ENCODE data around the gene CHAMP1. TPM values are rescaled to one million over a fixed set of nuclear protein-coding genes. Genes with fewer than 3 reads are reported as not detected.

Gene CHAMP1
- total and polyA plus RNA-seq, 2 experiments from 2014 or later: 12.1 to 20.9 TPM

- H3K27me3 ChIP-seq: no peaks in the 10 kb centered on the region
- H3K27ac ChIP-seq: no peak overlapping the region
- peaks cover 22% of the 10 kb centered on the region for H3K36me3 ChIP-seq
- TF ChIP-seq, protein P1, sequence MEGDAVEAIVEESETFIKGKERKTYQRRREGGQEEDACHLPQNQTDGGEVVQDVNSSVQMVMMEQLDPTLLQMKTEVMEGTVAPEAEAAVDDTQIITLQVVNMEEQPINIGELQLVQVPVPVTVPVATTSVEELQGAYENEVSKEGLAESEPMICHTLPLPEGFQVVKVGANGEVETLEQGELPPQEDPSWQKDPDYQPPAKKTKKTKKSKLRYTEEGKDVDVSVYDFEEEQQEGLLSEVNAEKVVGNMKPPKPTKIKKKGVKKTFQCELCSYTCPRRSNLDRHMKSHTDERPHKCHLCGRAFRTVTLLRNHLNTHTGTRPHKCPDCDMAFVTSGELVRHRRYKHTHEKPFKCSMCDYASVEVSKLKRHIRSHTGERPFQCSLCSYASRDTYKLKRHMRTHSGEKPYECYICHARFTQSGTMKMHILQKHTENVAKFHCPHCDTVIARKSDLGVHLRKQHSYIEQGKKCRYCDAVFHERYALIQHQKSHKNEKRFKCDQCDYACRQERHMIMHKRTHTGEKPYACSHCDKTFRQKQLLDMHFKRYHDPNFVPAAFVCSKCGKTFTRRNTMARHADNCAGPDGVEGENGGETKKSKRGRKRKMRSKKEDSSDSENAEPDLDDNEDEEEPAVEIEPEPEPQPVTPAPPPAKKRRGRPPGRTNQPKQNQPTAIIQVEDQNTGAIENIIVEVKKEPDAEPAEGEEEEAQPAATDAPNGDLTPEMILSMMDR (IDR thresholded peaks at IDR 0.05; ENCODE audit: low read depth, low read length): no peak
- H3K4me1 ChIP-seq (ENCODE audit: low read depth): peaks cover 11% of the 10 kb centered on the region
- no peaks in the 10 kb centered on the region for H3K9me3 ChIP-seq (ENCODE audit: low read depth)
- H3K4me3 ChIP-seq: no peak overlapping the region
- no peak for DNase-seq (ENCODE audit: low read depth in 1 of 2, low spot score in 1 of 2)
Observed at GRCh38 chr13:114286808-114287207, 27.5 kb upstream of the CHAMP1 start.

DNA sequence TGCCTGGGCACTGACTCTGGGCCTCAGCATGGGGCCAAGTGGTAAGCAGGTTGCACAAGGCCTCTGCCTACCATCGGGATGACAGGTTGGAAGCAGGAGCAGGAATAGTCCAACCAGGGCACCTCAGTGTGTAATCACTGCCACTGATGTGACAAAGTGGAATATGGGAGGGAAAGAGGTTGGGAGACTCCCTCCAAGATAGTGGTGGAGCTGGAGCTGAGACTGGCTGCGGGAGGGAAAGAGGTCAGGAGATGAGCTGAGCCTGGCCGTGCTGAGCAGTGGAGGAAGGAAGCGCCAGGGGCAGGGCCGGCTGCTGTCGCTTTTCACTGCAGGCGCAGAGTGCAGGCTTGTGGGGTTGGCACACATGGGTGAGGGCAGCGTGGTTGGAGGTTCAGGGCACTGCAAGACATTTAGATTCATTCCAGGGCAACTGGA lies 26.1 kb upstream of the CHAMP1 start:
- Histone ChIP-seq H3K36me3 (peaks cover 31% of the 10 kb centered on the region), H3K4me1 (ENCODE audit: low read depth) (peaks cover 6% of the 10 kb centered on the region), H3K27ac (no peak overlapping the region), H3K9me3 (ENCODE audit: low read depth) (no peaks in the 10 kb centered on the region), H3K4me3 (no peak overlapping the region), H3K27me3 (no peaks in the 10 kb centered on the region)
- no peak for DNase-seq (ENCODE audit: low read depth in 1 of 2, low spot score in 1 of 2)
- TF ChIP-seq, protein P1 (IDR thresholded peaks at IDR 0.05; ENCODE audit: low read depth, low read length): no peak

DNA sequence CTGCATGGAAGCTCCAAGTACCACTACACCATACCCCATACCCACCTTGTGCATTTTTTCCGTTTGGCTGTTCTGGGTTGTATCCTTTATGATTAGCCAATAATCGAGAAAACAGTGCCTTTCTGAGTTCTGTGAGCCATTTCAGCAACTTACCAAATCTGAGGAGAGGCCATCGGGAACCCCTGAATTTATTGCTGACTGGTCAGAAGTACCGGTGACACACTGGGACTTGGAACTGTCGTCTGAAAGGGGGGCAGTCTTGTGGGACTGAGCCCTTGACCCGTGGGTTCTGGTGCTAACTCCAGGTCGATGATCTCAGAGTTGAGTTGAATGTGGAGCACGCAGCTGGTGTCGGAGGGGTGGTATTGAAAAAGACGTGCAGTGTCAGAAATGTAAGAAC lies 17.9 kb upstream of the CHAMP1 start:
- TF ChIP-seq, protein P1 (IDR thresholded peaks at IDR 0.05; ENCODE audit: low read depth, low read length): no peak
- Histone ChIP-seq H3K4me1 (ENCODE audit: low read depth) (no peaks in the 10 kb centered on the region), H3K9me3 (ENCODE audit: low read depth) (no peaks in the 10 kb centered on the region), H3K27me3 (no peaks in the 10 kb centered on the region), H3K36me3 (peaks cover 27% of the 10 kb centered on the region), H3K27ac (no peak overlapping the region), H3K4me3 (no peak overlapping the region)
- DNase-seq (ENCODE audit: low read depth in 1 of 2, low spot score in 1 of 2): no peak

DNA sequence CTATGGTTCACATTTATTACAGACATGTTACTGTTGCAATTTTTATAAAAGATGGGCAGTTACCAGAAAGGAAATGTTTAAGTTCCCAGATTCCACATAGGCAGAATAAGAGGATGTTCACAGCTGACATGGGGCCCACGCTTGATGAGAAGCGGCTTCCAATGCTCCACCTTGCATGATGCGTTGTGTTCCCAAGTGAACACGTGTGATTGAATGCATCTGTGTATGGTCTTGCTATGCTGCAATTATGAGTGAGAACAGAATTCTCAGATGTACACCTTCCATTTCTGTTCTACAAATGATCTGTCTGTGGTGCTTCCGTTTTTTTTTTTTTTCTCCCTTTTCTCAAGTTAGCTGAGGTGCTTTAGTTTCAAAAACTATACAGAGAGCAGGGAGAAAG lies 17.4 kb upstream of the CHAMP1 start:
- TF ChIP-seq, protein P1 (IDR thresholded peaks at IDR 0.05; ENCODE audit: low read depth, low read length): no peak
- Histone ChIP-seq H3K36me3 (peaks cover 24% of the 10 kb centered on the region), H3K4me3 (no peak overlapping the region), H3K4me1 (ENCODE audit: low read depth) (no peaks in the 10 kb centered on the region), H3K9me3 (ENCODE audit: low read depth) (no peaks in the 10 kb centered on the region), H3K27ac (no peak overlapping the region), H3K27me3 (no peaks in the 10 kb centered on the region)
- DNase-seq (ENCODE audit: low read depth in 1 of 2, low spot score in 1 of 2): no peak

- no peak overlapping the region for H3K4me3 ChIP-seq
- DNase-seq (ENCODE audit: low read depth in 1 of 2, low spot score in 1 of 2): no peak
- H3K36me3 ChIP-seq: peaks cover 34% of the 10 kb centered on the region
- no peaks in the 10 kb centered on the region for H3K27me3 ChIP-seq
- no peaks in the 10 kb centered on the region for H3K4me1 ChIP-seq (ENCODE audit: low read depth)
- H3K27ac ChIP-seq: no peak overlapping the region
- TF ChIP-seq, protein P1 (IDR thresholded peaks at IDR 0.05; ENCODE audit: low read depth, low read length): no peak
- H3K9me3 ChIP-seq (ENCODE audit: low read depth): no peaks in the 10 kb centered on the region
Observed at GRCh38 chr13:114298866-114299265, 15.4 kb upstream of the CHAMP1 start.
